HTR-8/SVneo (cell line): ENCODE results near the gene FAM78A.

ENCODE experiments used
- DNase-seq: peaks from one replicate; pipeline ENCODE4 v3.0.0; 2011; ENCODE audit warnings: low spot score, mixed read lengths; ENCODE audit not compliant: insufficient read length
- FAIRE-seq: peaks from 2 replicates; lab custom pipeline; 2011; peaks lifted over from hg19 to GRCh38; lab: Jason Lieb, UNC

The FAM78A gene, protein sequence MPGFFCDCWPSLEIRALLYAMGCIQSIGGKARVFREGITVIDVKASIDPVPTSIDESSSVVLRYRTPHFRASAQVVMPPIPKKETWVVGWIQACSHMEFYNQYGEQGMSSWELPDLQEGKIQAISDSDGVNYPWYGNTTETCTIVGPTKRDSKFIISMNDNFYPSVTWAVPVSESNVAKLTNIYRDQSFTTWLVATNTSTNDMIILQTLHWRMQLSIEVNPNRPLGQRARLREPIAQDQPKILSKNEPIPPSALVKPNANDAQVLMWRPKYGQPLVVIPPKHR

DNA sequence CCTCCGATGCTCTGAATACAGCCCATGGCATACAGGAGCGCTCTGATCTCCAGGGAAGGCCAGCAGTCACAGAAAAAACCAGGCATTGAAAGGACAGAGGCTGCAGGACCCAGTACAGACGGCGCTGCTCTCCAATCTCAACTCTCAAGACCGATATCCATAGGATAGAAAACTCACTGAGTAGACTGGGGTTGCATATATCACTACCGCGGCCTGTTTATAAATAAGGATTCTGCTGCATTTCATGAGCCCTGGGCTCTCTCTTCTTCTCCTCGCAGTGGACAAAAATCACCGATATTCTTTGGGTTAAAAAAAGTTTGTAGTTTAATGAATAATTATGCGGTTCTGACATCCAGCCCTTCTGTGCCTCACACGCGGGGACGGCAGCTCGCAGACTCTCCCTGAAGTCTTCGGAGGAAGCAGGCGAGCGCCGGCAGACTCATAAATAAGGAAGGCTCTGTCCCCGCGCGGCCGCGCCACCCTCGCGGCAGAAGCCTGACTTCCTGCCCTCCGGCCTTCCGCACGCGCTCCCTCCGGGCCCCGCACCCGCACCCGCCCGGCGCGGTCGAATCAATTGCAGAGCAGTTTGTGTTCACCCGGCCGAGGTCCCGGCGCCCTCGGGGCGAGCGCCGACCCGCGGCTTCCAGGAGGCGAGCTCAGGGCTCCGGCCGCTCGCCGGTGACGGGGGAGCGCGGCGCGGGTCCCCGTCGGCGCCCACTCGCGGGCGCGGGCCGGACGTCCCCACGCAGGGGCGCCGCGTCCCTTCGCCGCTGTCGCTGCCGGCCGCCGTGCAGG lies at the start of gene FAM78A:
FAM78A (minus strand) TSS at position 417 of the 795 bp plus-strand sequence; CDS start at position 86, 331 bp downstream.
- FAIRE-seq (no peak), DNase-seq (no peak)

DNA sequence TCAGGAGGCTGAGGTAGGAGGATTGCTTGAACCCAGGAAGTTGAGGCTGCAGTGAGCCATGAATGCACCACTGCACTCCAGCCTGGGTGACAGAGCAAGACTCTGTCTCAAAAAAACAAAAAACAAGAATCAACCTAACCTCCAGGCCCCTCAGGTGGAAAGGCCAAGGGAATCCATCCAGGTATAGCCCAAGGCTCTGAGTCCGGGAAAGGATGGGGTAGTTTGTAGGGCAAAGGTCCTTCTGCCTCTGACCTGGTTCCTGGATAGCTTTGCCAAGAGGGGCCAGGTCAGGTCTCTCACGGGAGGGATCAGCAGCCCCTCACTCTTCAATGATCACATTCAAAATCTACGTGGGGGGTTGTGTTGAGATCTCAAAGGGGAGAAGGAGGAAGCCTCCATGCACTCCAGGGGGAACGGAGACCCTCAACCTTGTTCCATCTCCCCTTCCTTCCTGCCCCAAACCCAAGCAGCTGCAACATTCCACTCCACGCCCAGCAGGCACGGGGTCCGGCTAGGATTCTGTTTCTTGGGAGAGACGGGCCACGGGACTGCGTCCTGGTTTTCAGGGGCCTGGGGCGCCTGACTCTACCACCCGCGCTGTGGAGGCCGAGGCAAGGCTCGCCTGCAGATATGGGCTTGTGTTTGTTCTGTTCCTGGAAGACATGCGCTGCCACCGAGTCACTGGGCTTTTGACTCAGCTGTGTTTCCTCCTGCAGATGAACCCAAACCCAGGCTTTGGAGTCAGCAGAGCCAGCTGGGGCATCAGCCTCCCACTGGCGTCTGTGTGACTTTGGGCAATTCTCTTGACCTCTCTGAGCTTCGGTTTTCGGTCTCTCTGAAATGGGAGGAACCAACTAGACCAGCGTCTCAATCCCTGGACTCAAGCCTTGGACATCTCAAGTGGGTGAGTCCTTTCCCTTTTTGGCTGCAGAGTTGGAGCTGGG lies 48.7 kb upstream of the FAM78A start:
- FAIRE-seq (no peak), DNase-seq (no peak)

DNA sequence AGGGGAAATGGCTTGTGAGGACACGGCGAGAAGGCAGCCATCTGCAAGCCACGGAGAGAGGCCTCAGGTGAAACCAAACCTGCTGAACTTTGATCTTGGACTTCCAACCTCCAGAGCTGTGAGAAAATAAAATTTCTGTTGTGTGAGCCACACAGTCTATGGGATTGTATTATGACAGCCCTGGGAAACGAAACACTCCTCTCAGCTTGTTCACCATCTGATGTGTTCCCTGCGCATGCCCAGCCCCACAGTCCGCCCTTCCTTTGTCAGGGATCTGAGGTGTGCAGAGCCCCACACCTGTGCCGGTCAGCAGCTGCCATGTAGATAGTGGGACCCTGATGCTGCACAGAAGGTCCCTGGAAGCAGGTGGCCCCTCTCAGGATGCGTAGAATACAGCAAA lies 47.3 kb upstream of the FAM78A start:
- no peak for FAIRE-seq

DNA sequence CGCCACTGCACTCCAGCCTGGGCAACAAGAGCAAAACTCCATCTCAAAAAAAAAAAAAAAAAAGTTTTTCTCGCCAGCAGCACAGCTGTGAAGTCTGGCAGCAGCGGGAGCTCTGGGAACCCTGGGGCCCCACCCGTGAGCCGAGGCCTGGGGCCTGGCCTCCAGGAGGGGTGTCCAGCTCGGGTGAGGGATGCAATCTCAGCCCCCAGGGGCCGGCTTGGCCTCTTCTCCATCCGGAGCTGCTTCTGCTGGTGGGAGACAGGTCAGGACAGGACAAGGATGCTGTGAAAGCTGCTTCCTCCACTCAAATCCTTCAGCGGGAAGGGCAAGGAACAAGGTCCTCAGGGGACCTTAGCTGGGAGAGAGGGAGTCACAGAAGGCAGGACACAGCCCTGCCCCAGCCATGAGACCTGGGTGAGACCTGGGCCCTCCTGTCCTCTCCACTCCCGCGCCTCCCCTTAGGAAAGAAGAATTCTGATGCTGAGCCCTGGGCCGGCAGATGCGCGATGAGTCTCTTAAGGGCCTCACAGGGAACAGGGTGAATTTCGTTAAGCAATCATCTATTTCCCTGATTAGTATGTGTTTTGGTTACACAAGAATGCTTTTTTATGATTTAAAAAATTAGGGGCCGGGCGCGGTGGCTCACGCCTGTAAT lies 43.8 kb upstream of the FAM78A start:
- DNase-seq (no peak), FAIRE-seq (no peak)

More for the DNA sequence above, 47.3 kb upstream of the FAM78A start:
- DNase-seq = no peak

DNA sequence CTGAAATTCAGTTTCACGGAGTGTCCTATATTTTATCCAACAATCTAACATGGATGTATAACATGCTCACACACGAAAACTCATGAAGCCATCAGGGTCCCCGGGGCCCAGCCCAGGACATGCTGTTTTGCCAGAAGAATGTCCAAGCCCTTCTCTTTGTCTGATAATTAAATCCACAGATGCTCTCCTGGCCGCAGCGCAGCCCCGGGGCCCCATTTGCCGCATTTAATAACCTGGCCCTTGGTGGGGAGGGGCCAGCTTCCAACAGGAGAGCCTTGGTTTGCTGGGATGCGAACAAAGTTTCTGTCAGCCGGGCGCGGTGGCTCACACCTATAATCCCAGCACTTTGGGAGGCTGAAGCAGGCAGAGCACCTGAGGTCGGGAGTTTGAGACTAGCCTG lies 43.2 kb upstream of the FAM78A start:
- DNase-seq = no peak
- no peak for FAIRE-seq

DNA sequence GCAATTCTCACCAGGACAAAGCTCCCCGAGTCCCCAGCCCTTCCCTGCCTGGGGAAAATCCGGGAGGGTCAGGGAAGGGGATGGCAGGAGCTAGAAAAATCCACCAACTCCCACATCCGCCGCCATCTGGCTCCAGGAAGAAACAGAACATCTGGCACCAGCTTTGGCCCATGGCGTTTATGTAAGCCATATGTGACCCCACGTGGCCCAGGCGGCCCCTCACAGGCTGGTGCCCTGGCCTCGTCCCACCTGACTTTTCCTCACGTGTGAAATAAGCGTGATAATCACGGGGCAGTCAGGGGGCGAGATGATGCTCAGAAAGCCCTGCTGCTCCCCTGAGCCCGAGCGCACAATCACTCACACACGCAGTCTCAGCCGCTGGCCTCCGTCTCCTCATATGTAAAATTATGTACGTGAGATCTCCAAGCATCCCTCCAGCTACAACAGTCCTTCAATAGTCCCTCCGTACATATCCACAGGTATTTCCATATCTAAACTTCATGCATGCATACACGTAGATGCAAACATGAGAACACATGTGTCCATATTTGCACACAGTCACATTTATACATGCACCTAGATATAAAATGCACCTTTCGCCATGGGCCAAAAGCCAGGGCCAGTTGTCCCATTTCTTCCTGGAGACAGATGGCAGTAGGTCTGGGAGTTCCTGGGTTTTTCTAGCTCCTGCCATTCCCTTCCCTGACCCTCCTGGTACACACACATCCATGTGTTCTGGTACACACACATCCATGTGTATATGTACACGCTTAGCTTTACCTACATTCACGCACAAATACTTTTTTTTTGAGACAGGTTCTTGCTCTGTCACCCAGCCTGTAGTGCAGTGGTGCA lies 42.1 kb upstream of the FAM78A start:
- no peak for FAIRE-seq
- no peak for DNase-seq

DNA sequence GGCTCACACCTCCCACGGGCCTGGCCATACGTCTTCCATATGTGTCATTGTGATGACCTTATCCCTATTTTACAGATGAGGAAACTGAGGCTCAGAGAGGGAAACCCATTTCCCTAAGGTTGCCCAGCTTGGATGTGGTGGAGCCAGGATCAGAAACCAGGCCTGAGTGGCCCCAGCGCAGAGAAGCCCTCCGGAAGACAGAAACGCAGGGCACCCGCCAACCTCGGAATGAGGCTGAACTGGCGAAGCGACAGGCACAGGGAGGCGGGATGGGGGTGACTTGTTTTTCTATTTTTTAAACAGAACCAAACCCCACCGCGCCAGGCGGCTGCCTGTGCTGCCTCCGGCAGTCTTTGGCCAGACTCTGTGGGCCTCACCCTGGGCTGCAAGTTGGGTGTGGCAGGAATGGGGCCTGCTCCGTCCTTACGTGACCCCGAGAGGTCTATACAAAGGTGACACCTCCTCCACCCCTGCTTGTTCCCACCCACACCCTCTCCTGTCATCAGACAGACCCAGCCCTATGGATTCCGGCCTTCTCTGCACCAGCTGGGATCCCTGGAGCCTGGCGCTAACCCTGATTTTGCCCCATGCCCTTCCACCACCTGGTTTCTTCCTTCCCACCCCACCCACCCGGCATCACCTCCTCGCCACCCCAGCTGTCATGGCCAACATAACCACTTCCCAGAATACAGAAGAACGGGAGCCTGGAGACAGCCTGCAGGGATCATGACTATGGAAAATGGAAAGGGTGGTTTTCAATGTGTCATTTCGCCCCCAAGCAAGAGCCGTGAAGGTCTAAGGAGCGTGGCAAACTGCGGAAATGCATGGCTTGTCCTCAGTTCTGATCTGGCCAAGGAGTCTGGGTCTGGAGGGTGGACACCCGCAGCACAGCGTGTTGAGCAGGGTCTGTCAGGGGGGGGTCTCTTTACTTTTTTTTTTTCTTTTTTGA lies 36.8 kb upstream of the FAM78A start:
- FAIRE-seq = no peak
- no peak for DNase-seq

DNA sequence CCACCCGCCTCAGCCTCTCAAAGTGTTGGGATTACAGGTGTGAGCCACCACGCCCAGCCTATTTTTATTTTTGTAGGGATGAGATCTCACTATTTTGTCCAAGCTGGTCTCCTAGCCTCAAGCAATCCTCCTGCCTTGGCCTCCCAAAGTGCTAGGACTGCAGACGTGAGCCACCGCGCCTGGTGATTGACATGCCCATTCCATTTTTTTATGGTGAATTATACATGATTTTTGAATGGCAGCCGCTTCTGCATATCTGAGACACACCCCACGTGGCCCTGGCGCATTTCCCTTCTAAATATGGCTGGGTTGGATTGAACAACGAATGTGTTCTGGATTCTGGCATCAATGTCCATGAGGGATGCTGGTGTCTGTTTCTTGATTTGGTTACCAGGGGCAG lies 35.9 kb upstream of the FAM78A start:
- FAIRE-seq (no peak), DNase-seq (no peak)

DNA sequence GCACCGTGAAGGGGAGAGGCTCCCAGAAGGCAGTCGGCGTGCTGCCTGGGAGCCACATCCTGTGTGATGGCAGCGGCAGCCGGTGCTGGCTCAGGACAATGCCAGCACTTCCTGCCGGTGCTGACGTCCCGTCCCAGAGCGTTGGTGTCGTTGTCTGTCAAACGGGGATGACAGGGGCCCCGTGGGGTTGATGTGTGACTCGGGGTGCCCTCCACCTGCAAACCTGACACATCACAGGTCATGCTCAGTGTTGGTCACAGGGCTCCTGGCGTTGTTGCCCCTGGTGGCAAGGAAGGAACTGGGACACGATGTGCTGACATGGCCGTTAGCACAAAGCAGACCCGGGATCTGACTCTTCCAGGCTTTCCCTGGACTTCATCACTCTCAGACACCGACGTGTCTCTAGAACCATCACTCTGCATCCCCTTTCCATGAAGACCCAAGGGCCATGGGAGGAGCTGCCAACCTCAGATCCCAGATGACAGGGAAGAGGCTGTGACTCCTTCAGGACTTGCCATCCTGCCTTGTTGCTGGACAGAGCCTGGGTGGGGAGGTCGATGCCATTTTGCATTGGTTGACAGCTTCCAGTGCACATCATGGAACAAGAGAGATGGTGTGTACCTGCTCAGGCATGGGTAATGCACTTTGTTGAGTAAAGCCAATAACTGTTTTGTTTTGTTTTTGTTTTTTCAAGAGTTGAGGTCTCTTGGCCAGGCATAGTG lies 34.7 kb upstream of the FAM78A start:
- FAIRE-seq = no peak
- DNase-seq = no peak

DNA sequence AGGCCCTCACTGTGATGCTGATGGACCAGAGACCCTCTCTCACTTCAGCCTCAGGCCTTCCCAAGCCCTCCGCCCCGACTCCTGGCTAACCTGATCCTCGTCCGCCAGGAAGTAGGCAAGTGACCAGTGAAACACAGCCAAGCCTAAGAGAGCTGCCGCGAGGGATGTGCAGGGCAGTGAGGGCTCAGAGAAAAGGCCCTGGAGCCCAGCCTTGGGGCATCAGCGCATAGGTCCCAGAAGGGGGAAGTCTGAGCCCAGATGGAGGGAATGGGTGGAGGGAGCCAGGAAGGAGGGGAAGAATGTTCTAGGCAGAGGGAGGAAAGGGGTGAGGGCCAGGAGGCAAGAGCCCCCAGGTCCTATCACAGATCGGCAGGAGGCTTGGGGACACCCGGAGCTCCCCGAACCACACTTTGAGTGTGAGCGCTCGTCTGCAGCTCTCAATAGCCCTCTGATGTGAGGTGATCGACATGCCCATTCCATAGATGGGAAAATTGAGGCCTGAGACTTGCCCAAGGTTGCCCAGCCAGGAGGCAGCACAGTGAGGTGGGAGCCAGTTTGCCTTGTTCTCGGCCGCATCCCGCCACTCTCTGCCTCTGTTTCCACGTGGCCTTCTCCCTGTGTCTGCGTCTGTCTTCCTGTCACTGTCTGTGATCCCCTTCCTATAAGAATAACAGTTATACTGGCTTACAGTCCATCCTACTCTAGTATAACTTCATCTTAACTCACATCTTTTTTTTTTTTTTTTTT lies 33.4 kb upstream of the FAM78A start:
- FAIRE-seq (no peak), DNase-seq (no peak)

DNA sequence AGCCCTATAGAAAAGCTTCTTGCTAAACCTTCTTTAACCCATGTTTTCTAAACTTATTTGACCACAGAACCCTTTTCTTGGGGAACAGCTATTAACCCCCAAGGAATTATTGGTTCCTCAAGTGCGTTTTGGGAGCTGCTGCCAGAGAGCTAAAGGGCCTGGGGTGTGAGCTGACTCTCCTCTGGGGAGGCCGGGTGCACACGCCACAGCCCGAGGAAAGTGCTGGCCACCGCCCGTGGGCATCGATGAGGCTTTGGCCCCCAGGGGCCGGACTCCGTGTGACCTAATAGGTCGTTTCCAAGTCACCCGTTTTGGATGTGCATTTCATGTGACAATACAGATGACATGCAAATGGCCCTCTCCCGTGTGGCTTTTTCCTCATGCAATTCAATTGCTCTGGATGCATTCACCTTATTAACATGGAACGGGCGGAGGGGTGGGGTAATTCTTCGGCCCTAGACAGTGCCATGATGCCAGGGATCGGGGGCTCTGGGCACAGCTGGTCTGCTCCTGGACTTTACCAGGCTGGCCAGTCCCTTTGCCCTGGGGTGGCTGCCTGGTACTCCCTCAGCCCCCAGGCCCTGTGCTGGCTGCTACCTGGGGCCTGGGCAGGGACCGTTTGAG lies 32.7 kb upstream of the FAM78A start:
- no peak for FAIRE-seq
- DNase-seq = no peak

DNA sequence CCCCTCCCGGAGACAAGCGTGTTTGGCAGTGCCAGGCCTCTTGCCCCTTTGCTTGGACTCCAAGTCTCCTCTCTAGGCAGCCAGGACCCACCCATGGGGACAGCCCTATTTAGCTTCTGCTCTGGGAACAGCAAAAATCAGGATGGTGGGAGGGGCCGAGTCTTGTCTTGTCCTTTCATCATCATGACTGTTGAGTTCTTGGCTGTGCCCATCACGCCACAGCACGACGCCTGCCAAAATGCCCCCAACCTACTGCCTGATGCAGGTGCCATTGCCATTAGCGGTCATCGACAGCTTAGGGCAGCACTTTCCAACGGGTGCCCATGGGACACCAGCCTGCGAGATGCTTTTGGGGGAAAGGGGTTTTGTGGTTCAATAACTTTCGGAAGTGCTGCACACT lies 32.1 kb upstream of the FAM78A start:
- DNase-seq (no peak), FAIRE-seq (no peak)

DNA sequence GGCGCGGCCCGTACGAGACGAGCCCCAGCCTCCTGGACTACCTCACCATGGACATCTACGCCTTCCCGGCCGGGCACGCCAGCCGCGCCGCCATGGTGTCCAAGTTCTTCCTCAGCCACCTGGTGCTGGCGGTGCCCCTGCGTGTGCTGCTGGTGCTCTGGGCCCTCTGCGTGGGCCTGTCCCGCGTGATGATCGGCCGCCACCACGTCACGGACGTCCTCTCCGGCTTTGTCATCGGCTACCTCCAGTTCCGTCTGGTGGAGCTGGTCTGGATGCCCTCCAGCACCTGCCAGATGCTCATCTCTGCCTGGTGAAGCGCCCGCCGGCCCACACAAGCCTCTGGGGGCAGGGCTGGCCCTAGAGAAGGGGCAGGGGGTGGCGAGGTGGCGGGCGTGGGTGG lies 31.7 kb upstream of the FAM78A start:
- FAIRE-seq (no peak), DNase-seq (no peak)

DNA sequence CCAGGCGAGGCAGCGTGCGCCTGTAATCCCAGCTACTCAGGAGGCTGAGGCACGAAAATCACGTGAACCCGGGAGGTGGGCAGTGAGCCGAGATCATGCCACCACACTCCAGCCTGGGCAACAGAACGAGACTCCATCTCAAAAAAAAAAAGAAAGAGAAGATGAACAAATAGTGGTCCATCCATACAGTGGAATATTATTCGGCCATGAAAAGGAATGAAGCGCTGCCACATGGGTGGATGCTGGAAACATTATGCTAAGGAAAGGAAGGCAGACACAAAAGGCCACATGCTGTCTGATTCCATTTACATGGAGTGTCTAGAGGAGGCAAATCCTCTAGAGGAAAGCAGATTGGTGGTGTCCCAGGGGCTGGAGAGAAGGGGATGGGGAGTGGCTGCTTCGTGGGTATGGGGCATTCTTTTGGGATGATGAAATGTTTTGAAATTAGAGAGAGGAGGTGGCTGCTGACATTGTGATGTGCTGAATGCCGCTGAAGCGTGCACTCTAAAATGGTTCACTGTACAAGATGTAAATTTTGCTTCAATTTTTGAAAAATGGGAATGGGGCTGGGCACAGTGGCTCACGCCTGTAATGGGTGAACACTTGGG lies 30.2 kb upstream of the FAM78A start:
- FAIRE-seq (no peak), DNase-seq (no peak)

DNA sequence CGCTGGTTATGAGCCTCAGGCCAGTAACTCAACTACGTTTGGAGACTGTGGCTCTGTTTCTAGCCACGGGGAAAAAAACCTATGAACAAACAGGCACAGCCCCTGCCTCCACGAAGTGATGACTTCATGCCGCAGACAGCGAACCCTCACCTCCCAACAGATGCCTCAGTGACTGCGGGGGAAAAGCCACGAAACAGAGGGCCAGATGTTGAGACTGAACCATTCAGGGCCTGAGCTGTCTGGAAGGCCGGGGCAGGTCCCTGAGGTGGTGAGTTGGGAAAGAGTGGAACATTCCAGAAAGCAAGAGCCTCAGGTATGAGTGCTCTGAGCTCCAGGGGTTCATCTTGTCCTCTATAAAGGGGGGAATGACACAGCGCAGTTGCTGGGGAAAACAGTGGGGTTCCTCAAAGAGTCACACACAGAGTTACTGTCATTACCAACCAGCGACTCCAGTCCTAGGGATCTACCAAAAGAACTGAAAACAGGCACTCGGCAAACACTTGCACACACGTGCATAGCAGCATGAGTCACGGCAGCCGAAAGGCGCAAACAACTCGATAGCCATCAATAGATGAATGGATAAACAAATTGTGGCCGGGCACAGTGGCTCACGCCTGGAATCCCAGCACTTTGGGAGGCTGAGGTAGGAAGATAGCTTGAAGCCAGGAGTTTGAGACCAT lies 28.5 kb upstream of the FAM78A start:
- FAIRE-seq = no peak

More for the DNA sequence above, 28.5 kb upstream of the FAM78A start:
- DNase-seq = no peak
